DMS153 treated with DMSO at 0.1 percent for 48 hours (cell line): Measurements from ENCODE around the gene USP43.
"Not testable (repeated sequence)": the region's sequence is repeated elsewhere in the genome, so short reads cannot be mapped to it uniquely, and the experiment has no call there.

Source experiments
- DNase-seq: peaks from one replicate; lab custom pipeline; 2025; ENCODE audit not compliant: unreplicated experiment; lab: John Stamatoyannopoulos, UW

The USP43 gene

GRCh38 chr17:9663511-9663910 is 18.2 kb downstream of the USP43 start:
- not testable (repeated sequence) for DNase-seq

- no peak for DNase-seq
Measured at GRCh38 chr17:9666461-9667050, 21.2 kb downstream of the USP43 start.

GRCh38 chr17:9668517-9668916 is 23.2 kb downstream of the USP43 start:
- no peak for DNase-seq

- no peak for DNase-seq
Measured at GRCh38 chr17:9669551-9670008, 24.3 kb downstream of the USP43 start.

- no peak for DNase-seq
Measured at GRCh38 chr17:9670596-9670995, 25.3 kb downstream of the USP43 start.

GRCh38 chr17:9671559-9671958 is 26.2 kb downstream of the USP43 start:
- no peak for DNase-seq

- no peak for DNase-seq
Measured at GRCh38 chr17:9672266-9672665, 26.9 kb downstream of the USP43 start.

GRCh38 chr17:9672691-9673090 is 27.4 kb downstream of the USP43 start:
- no peak for DNase-seq

- DNase-seq, result no peak
Measured at GRCh38 chr17:9676084-9676483, 30.8 kb downstream of the USP43 start.

- DNase-seq, result no peak
Measured at GRCh38 chr17:9676820-9677310, 31.5 kb downstream of the USP43 start.

GRCh38 chr17:9677411-9677810 is 32.1 kb downstream of the USP43 start:
- no peak for DNase-seq

GRCh38 chr17:9677896-9678295 is 32.6 kb downstream of the USP43 start:
- DNase-seq, result no peak

GRCh38 chr17:9684955-9685621 is 39.8 kb downstream of the USP43 start:
- no peak for DNase-seq

GRCh38 chr17:9693755-9694154 is 48.4 kb downstream of the USP43 start:
- DNase-seq, result no peak

- no peak for DNase-seq
Measured at GRCh38 chr17:9696279-9697044, 51.1 kb downstream of the USP43 start.

- no peak for DNase-seq
Measured at GRCh38 chr17:9700136-9700535, 54.8 kb downstream of the USP43 start.

GRCh38 chr17:9700754-9701476 is 55.6 kb downstream of the USP43 start:
- no peak for DNase-seq

GRCh38 chr17:9702482-9702881 is 57.2 kb downstream of the USP43 start:
- no peak for DNase-seq

- no peak for DNase-seq
Measured at GRCh38 chr17:9702914-9703780, 57.8 kb downstream of the USP43 start.

- DNase-seq, result no peak
Measured at GRCh38 chr17:9703781-9704082, 58.4 kb downstream of the USP43 start.

- DNase-seq, result no peak
Measured at GRCh38 chr17:9705745-9706144, 60.4 kb downstream of the USP43 start.
